Left ventricle myocardium inferior (tissue), 1 donor: ENCODE data around the gene FOXRED2. TPM values are rescaled to one million over a fixed set of nuclear protein-coding genes. Genes with fewer than 3 reads are reported as not detected.
A peak's percentile ranks its signal among the peaks of the same experiment; 100 is the strongest.
"Not testable (repeated sequence)": the region's sequence is repeated elsewhere in the genome, so short reads cannot be mapped to it uniquely, and the experiment has no call there.

Source experiments
- DNase-seq: peaks from one replicate; pipeline ENCODE4 v3.0.0-alpha.2; 2020
- H3K27ac ChIP-seq: fragments of 200-600 bp; replicated peaks from 2 replicates; pipeline ENCODE4 v1.8.0; 2021
- H3K27me3 ChIP-seq: fragments of 200-600 bp; 2 replicates; pipeline ENCODE4 v1.8.0; 2021; ENCODE audit warnings: low read depth
- H3K36me3 ChIP-seq: fragments of 200-600 bp; 2 replicates; pipeline ENCODE4 v1.8.0; 2021
- H3K4me1 ChIP-seq: fragments of 200-600 bp; 2 replicates; pipeline ENCODE4 v1.8.0; 2021
- H3K4me3 ChIP-seq: fragments of 200-600 bp; 2 replicates; pipeline ENCODE4 v1.8.0; 2021; ENCODE audit warnings: mild to moderate bottlenecking, moderate library complexity
- H3K9me3 ChIP-seq: fragments of 200-600 bp; replicated peaks from 2 replicates; pipeline ENCODE4 v1.8.0; 2021
- CTCF ChIP-seq: fragments of 200-600 bp; IDR thresholded peaks from 2 replicates; pipeline ENCODE4 v1.8.0; 2021; ENCODE audit warnings: antibody characterized with exemption, mild to moderate bottlenecking, borderline replicate concordance
- intact Hi-C: fragments of 100-400 bp; cut with micrococcal nuclease; formaldehyde crosslinking; loops from one replicate; pipeline ENCODE4 v1.11.0; 2022
- total RNA-seq: library from RNA; stranded (reverse); fragmentation: NEBNext Ultra II Directional; extraction: Animal tissue kit (Norgen Biotek cat#: 25700); gene quantifications from one replicate; pipeline ENCODE4 v1.2.1, GENCODE V29; 2021
- donor health status: DM: no; HTN: yes; CAD: no; lungs with severe emphysema.

Gene FOXRED2
- total RNA-seq, 1 donor from 2014 or later: 9.8 TPM

GRCh38 chr22:36528795-36529751 is 22.2 kb upstream of the FOXRED2 start, which contains the start of gene EIF3D:
TSS of gene EIF3D (minus strand) at chr22:36529166. CDS start at chr22:36526121, 3,045 bp downstream.
- peak within 1 kb of the TSS; percentile 76 for H3K4me3 ChIP-seq

GRCh38 chr22:36528341-36528740 is 21.5 kb upstream of the FOXRED2 start:
- Histone ChIP-seq H3K9me3 (no peaks in the 10 kb centered on the region), H3K27me3 (no peaks in the 10 kb centered on the region), H3K27ac (peak overlapping the region; percentile 94), H3K4me1 (peaks cover 25% of the 10 kb centered on the region), H3K36me3 (peaks cover 37% of the 10 kb centered on the region), H3K4me3 (peak overlapping the region; percentile 76)
- intact Hi-C loops: no loop called here
- TF ChIP-seq CTCF: no peak
- DNase-seq: no peak

More at GRCh38 chr22:36528795-36529751, 22.2 kb upstream of the FOXRED2 start, which contains the start of gene EIF3D:
- Histone ChIP-seq H3K4me1 (peaks cover 25% of the 10 kb centered on the region), H3K36me3 (peaks cover 30% of the 10 kb centered on the region), H3K27me3 (no peaks in the 10 kb centered on the region), H3K27ac (peak within 1 kb of the TSS; percentile 94), H3K9me3 (no peaks in the 10 kb centered on the region)
- peak; percentile 98 for DNase-seq
- TF ChIP-seq CTCF: no peak
- intact Hi-C loops: no loop called here

GRCh38 chr22:36522662-36523061 is 15.8 kb upstream of the FOXRED2 start:
- intact Hi-C loops: no loop called here
- Histone ChIP-seq H3K27ac (no peak overlapping the region), H3K4me1 (peaks cover 5% of the 10 kb centered on the region), H3K27me3 (no peaks in the 10 kb centered on the region), H3K36me3 (peaks cover 94% of the 10 kb centered on the region), H3K9me3 (no peaks in the 10 kb centered on the region), H3K4me3 (no peak overlapping the region)
- no peak for TF ChIP-seq CTCF
- DNase-seq: no peak

GRCh38 chr22:36520423-36520822 is 13.6 kb upstream of the FOXRED2 start:
- no peak overlapping the region for H3K27ac ChIP-seq
- H3K36me3 ChIP-seq: peaks cover 100% of the 10 kb centered on the region
- DNase-seq: no peak
- intact Hi-C loops: no loop called here
- no peak for TF ChIP-seq CTCF
- no peaks in the 10 kb centered on the region for H3K27me3 ChIP-seq
- H3K4me1 ChIP-seq: no peaks in the 10 kb centered on the region
- H3K9me3 ChIP-seq: no peaks in the 10 kb centered on the region
- no peak overlapping the region for H3K4me3 ChIP-seq

- H3K27ac ChIP-seq, H3K4me1 ChIP-seq, DNase-seq, H3K4me3 ChIP-seq, H3K9me3 ChIP-seq, intact Hi-C loops, H3K27me3 ChIP-seq: not testable (repeated sequence)
- peaks cover 100% of the 10 kb centered on the region for H3K36me3 ChIP-seq
These were observed 13.1 kb upstream of the FOXRED2 start for GRCh38 chr22:36519906-36520305.

GRCh38 chr22:36514766-36515165 is 7.9 kb upstream of the FOXRED2 start:
- Histone ChIP-seq H3K4me3 (no peak overlapping the region), H3K36me3 (peaks cover 99% of the 10 kb centered on the region), H3K4me1 (no peaks in the 10 kb centered on the region), H3K27me3 (no peaks in the 10 kb centered on the region), H3K27ac (no peak overlapping the region), H3K9me3 (no peaks in the 10 kb centered on the region)
- no peak for TF ChIP-seq CTCF
- intact Hi-C loops: no loop called here
- DNase-seq: no peak
